GM18508 (cell line): ENCODE measurements around the gene CACNG6.

Experiments
- ATAC-seq: cut with Tn5 transposase; IDR thresholded peaks from one replicate; pipeline ENCODE4 v1.9.1; 2021; ENCODE audit warnings: moderate number of reproducible peaks; ENCODE audit not compliant: insufficient read depth, unreplicated experiment

The CACNG6 gene

DNA sequence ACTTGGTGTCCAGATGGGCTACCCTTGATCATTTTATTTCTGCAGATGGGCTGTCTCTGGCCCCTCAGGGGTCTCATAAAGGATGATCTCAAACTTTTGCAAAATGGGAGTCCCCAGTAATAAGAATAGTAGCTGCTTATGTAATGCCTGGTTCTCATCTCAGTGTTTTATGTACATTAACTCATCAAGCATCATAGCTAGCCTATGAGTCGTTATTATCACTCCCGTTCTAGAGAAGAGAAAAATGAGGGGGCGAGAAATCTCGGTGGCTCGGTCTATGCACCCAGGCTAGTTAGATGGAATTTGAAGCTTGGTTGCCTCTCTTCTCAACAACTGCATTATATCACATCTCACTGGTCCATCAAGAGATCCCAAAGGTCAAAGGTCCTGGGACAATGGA lies 3.4 kb downstream of the CACNG6 start:
- ATAC-seq, result no peak

GRCh38 chr19:53998223-53998622 lies 6.8 kb downstream of the CACNG6 start:
- no peak for ATAC-seq

- no peak for ATAC-seq
Observed at GRCh38 chr19:53999694-54000093, 8.3 kb downstream of the CACNG6 start.

- no peak for ATAC-seq
Observed at GRCh38 chr19:54001496-54001895, 10.1 kb downstream of the CACNG6 start.

GRCh38 chr19:54002495-54003315 lies 11.3 kb downstream of the CACNG6 start:
- ATAC-seq, result no peak

- ATAC-seq, result no peak
Observed at GRCh38 chr19:54009440-54009839, 18.0 kb downstream of the CACNG6 start.

GRCh38 chr19:54010474-54010873 lies 19.0 kb downstream of the CACNG6 start:
- no peak for ATAC-seq

DNA sequence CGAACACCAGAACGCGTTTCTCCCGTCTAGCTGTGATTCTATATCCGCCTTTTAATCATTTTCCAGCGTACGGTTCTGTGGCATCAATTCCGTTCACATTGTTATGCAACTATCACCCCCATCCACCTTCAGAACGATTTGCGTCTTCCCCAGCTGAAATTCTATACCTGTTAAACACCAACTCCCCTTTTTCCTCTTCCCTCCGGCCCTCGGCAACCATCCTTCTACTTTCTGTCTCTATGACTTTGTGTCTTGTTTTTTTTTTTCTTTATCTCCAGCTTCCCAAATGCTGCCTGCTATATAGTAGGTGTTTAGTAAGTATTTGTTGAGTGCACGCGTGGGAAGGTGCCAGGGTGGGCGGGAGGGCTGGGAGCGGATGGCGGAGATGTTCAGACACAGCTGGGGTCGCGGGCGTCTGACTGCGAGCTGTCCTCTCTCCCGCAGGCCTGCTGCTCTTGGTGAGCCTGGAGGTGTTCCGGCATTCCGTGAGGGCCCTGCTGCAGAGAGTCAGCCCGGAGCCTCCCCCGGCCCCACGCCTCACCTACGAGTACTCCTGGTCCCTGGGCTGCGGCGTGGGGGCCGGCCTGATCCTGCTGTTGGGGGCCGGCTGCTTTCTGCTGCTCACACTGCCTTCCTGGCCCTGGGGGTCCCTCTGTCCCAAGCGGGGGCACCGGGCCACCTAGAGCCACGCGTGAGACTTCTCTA lies 20.2 kb downstream of the CACNG6 start:
- ATAC-seq, result no peak

DNA sequence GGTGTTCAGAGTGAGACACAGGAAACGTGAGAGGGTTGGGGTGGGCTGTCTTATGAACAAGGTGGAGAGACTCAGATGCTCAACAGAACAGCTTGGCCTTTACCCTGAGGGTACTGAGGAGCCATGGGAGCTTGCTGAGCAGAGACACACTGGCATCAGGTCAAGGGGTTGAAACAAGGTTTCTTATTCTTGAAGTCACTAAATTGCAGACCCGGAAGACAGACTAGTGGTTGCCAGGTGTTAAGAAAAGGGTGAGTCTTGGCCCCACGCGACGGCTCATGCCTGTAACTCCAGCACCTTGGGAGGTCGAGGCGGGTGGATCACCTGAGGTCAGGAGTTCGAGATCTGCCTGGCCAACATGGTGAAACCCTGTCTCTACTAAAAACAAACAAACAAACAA lies 22.4 kb downstream of the CACNG6 start:
- no peak for ATAC-seq

DNA sequence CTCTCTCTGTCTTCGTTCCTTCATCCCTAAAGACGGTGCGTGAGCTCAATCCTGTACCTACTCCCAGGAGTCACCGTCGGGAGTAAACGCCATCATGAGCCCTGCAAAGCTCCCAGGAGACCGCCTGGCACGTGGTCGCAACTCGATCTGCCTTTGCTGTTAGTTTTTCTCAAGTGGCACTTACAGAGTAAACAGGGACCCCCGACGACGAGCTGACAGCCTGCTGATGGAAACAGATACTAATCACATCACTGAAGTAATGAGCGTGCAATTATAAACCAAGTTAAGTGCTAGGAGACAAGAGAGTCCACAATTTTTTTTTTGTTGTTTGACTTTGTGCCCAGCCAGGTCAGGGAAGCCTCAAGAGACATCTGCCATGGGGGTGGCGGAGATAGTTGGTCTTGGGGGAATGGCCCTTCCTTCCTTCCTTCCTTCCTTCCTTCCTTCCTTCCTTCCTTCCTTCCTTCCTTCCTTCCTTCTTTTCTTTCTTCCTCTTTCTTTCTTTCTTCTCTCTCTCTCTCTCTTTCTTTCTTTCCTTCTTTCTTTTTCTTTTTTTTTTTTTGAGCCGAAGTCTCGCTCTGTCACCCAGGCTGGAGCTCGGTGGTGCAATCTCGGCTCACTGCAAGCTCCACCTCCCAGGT lies 23.6 kb downstream of the CACNG6 start:
- no peak for ATAC-seq

DNA sequence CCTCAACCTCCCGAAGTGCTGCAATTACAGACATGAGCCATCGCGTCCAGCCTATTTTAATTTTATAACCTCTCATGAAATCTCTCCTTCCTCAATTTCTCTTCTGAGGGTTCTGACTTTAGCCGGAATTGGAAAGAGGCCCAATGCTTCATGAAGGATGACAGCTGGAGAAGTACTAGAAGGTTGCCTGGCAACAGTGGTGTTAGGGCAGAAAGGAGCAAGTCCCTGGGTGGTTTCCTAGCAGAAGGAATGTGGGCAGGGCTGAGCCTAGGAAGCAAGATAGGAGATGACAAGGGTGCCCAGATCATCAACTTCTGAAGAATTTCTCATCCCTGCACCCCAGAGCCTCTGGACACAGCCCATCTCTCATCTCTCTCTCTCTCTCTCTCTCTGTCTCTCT lies 25.8 kb downstream of the CACNG6 start:
- no peak for ATAC-seq

- no peak for ATAC-seq
Observed at GRCh38 chr19:54021363-54021762, 29.9 kb downstream of the CACNG6 start.

GRCh38 chr19:54021932-54022331 lies 30.5 kb downstream of the CACNG6 start:
- no peak for ATAC-seq

- ATAC-seq, result no peak
Observed at GRCh38 chr19:54023191-54023590, 31.8 kb downstream of the CACNG6 start.

DNA sequence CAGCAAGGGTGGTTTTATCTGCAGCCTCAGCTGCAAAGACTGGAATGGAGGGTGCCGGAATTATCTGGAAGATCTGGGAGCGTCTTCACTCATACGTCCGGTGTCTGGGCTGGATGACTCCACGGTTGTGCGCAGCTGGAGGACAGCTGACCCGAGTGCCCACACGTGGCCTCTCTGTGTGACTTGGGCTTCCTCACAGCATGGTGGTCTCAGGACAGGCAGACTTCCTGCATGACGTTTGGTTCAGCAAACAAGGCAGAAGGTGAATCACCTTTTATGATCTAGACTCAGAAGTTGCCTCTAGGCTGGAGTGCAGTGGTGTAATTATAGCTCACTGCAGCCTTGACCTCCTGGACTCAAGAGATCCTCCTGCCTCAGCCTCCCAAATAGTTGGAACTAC lies 33.2 kb downstream of the CACNG6 start:
- ATAC-seq, result no peak

DNA sequence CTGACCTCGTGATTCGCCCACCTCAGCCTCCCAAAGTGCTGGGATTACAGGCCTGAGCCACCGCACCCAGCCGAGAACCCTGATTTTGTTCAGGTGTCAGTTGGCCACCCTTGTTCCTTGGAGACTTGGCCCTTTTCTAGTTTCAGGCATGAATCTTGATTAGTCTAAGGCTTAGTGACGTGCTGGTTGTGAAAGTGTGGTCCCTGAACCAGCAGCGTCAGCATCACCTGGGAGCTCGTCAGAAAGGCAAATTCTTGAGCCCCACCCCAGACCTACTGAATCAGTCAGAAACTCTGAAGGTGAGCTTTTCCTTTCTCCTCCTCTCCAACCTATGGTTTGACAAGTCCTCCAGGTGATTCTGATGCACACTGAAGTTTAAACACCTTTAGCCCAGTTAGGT lies 35.2 kb downstream of the CACNG6 start:
- no peak for ATAC-seq

DNA sequence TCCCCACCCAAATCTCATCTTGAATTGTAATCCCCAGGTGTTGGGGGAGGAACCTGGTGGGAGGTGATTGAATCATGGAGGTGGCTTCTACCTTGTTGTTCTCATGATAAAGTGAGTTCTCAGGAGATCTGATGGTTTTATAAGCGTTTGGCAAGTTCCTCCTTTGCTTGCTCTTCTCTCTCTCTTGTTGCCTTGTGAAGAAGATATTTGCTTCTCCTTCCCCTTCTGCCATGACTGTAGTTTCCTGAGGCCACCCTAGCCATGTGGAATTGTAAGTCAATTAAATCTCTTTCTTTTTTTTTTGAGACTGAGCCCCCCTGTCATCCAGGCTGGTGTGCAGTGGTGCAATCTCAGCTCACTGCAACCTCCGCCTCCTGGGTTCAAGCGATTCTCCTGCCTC lies 37.9 kb downstream of the CACNG6 start:
- ATAC-seq, result no peak

DNA sequence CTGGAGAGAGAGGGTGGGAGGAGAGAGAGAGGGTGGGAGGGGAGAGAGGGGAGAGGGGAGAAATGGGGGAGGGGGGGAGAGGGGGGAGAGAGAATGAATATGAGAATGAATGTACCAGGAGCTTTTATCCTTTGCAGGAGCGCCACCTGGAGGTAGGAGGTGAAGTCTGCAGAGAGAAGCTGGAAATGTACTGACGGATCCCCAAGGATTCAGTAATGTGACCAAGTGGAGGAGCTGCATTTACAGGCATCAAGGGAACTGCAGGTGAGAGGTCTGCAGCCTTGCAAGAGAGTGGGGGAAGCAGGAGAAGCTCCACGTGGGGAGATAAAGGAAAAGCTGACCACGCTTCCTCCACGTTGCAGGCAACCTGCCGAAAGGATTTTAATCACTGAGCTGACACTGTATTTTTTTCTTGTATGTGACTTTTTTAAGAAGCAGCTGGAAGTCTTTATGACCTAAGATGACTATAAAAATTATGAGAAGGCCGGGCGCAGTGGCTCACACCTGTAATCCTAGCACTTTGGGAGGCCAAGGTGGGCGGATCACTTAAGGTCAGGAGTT lies 38.6 kb downstream of the CACNG6 start:
- ATAC-seq, result no peak

GRCh38 chr19:54030895-54031586 lies 39.6 kb downstream of the CACNG6 start:
- no peak for ATAC-seq
